NCI-H774 (cell line): Measurements from ENCODE around the gene HOGA1.
"Not testable (repeated sequence)": the region's sequence is repeated elsewhere in the genome, so short reads cannot be mapped to it uniquely, and the experiment has no call there.

Experiments
- DNase-seq: peaks from one replicate; lab custom pipeline; 2025; lab: John Stamatoyannopoulos, UW

Gene HOGA1

GRCh38 chr10:97611473-97611872, 27.3 kb downstream of the HOGA1 start:
- DNase-seq = no peak

GRCh38 chr10:97612386-97612785, 28.2 kb downstream of the HOGA1 start:
- no peak for DNase-seq

DNA sequence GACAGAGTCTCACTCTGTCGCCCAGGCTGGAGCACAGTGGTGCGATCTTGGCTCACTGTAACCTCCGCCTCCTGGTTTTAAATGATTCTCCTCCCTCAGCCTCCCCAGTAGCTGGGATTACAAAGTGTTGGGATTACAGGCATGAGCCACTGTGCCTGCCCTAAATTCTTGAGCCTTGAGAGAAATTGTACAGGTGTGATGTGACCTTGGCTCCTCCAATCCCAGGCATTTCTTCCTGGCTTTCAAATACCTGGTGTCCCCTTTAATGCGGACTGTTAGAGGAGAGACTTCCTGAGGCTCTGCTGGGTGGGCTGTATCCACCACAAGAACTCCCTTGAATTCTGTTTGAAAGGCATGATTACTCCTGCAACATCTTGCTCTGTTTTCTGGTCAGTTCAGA, 34.1 kb downstream of the HOGA1 start:
- DNase-seq = no peak

DNA sequence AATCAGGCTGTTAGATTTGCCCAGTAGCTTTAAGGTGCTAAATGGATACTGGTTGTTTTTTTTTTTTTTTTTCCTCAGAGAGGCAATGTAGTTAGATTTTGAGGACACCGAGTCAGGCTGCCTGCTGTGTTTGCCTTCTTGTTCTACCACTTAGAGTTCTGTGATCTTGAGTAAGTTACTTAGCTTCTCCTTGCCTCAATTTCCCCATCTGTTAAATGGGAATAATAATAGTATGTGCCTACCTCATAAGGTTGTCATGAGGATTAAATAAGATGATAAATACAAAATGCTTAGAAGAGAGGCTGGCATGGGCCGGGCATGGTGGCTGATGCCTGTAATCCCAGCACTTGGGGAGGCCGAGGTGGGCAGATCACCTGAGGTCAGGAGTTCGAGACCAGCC, 34.5 kb downstream of the HOGA1 start:
- no peak for DNase-seq

- DNase-seq = no peak
Measured at GRCh38 chr10:97623277-97623676, 39.1 kb downstream of the HOGA1 start.

GRCh38 chr10:97627731-97628130, 43.5 kb downstream of the HOGA1 start:
- no peak for DNase-seq

DNA sequence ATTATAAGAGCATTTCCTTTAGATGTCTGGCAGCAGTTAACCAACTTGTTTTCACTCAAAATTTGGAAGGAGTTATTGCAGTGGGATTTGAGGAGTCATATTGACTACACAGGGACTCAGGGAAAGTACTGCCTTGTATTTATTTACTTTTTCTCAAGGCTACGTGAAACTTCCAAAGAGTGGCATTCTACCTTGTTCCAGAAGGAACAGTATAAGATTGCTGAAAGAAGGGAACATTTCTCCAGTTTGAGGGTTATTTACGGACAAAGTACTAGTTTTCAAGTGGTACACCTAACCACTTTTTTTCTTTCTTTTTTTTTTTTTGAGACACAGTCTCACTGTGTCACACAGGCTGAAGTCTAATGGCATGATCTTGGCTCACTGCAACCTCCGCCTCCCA, 44.0 kb downstream of the HOGA1 start:
- no peak for DNase-seq

DNA sequence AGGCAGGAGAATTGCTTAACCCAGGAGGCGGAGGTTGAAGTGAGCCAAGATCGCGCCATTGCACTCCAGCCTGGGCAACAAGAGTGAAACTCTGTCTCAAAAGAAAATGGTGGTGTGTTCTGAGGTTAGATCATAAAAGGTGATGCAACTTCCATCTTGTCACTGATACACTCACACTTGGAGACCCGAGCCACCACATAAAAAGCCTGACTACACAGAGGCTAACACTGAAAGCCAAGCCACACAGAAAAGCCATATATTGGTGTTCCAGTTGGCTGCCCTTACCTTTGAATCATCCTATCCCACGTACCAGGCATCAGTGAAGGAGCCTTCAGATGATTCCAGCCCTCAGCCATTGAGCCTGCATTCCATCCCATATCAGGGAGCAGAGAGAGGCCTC, 45.1 kb downstream of the HOGA1 start:
- DNase-seq = no peak

GRCh38 chr10:97631098-97631497, 46.9 kb downstream of the HOGA1 start:
- no peak for DNase-seq

- DNase-seq = peak; percentile 76
Measured at GRCh38 chr10:97632949-97633884, 49.0 kb downstream of the HOGA1 start, which contains the start of gene MORN4. Gene MORN4, minus strand, starts transcription at chr10:97633500. Its CDS starts 13,847 bp downstream, at chr10:97619653.

- no peak for DNase-seq
Measured at GRCh38 chr10:97633921-97634320, 49.7 kb downstream of the HOGA1 start.

DNA sequence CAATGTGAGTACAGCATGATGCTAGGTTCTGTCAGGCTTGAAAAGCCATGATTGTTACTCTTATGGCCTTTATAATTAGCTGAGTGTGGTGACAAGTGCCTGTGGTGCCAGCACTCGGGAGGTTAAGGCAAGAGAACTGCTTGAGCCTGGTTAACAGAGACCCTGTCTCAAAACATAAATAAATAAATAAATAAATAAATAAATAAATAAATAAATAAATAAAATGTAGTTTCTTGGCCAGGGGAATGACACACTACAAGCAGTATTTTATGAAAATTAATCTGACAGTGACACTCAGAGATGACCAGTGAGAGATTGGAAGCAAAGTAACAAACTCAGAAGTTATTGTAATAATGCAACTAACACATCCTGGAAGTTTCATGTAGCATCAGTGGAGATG, 51.4 kb downstream of the HOGA1 start:
- DNase-seq = no peak

DNA sequence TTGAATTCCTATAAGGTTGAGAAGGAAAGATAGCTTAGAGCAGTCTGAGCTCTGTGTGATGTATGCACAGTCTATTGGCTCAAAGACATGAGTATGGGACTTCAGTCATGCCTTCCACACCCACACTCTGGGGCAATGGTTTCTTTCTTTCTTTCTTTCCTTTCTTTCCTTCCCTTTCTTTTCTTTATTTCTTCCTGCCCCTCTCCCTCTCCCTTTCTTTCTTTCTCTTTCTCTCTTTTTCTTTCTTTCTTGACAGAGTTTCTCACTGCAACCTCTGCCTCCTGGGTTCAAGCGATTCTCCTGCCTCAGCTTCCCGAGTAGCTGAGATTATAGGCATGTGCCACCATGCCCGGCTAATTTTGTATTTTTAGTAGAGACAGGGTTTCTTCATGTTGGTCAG, 54.9 kb downstream of the HOGA1 start:
- DNase-seq = not testable (repeated sequence)

DNA sequence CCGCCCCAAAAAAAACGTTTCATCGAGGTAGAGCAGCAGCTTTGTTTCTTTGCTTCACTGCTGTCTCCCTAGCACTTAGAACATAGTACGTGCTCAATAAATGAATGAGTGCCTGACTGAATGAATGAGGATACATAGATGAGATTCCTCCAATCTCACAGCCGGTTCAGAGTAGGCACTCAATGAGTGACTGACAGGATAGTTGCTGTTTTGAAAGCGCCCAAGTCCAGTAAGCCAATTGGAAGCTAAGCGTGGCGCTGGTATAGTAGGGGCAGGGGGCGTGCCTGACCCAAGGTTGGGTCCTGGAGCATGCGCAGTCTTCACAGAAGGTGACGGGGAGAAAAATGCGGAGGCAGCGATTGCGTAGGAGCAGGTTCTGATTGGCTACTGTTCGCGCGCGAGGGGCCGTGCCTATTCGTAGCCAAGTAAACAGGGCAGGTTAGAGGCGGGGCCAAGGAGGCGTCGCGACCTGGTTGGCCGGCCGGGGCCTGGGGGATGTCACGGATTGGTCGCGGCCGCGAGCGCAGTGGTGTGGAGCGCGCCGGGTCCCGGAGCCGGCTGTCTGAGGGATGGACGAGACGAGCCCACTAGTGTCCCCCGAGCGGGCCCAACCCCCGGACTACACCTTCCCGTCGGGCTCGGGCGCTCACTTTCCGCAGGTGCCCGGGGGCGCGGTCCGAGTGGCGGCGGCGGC, 56.1 kb downstream of the HOGA1 start, which contains the start of gene PI4K2A:
Gene PI4K2A, plus strand, starts transcription at position 498 of the 694 bp plus-strand sequence. Its CDS starts 72 bp downstream, at position 570.
- peak; percentile 90 for DNase-seq

DNA sequence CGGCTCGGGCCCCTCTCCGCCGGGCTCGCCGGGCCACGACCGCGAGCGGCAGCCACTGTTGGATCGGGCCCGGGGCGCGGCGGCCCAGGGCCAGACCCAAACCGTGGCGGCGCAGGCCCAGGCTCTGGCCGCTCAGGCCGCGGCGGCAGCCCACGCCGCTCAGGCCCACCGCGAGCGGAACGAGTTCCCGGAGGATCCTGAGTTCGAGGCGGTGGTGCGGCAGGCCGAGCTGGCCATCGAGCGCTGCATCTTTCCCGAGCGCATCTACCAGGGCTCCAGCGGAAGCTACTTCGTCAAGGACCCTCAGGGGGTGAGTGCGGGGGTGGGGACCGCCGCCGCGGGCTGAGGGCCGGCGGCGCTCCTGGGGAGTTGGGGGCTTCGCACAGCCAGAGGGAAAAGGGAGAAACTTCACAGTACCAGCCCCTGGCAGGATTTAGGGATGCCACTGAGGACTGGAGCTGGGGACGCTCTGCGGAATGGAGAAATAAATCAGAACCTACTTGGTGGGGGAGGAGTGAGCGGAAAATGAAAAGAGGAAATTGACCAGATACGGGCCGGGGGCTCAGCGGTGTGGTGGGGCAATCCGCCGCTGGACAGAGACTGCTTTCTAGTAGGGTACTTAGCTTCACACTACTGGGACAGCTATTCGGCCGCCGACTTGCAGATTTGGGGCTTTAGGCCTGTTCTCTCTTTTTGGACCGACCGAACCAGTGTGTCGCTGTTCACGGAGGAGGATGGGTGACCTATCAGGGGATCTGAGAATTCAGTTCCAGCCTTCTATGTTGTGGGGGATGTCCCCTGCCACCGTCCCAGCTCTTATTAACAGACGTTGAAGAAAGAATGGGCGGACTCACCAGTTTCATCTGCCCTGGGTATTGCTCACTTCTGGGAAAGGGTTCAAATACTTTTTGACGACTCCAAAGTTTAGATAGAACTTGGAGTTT, 57.0 kb downstream of the HOGA1 start:
- no peak for DNase-seq

DNA sequence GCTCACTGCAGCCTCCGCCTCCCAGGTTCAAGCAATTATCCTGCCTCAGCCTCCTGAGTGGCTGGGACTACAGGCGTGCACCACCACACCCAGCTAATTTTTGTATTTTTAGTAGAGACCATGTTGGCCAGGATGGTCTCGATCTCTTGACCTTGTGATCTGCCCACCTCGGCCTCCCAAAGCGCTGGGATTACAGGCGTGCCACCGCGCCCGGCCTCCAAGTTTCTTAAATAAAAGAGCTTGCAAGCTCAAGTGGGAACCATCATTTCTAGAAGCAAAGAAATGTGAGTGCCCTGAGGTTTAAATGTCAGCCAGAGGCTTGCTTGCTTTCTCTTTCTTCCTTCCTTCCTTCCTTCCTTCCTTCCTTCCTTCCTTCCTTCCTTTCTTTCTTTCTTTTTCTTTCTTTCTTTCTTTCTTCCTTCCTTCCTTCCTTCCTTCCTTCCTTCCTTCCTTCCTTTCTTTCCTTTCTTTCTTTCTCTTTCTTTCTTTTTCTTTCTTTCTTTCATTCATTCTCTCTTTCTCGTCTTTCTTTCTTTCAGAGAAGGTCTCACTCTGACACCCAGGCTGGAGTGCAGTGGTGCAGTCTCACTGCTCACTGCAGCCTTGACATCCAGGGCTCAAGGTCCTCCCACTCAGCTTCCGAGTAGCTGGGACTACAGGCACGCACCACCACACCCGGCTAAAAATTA, 58.4 kb downstream of the HOGA1 start:
- not testable (repeated sequence) for DNase-seq

DNA sequence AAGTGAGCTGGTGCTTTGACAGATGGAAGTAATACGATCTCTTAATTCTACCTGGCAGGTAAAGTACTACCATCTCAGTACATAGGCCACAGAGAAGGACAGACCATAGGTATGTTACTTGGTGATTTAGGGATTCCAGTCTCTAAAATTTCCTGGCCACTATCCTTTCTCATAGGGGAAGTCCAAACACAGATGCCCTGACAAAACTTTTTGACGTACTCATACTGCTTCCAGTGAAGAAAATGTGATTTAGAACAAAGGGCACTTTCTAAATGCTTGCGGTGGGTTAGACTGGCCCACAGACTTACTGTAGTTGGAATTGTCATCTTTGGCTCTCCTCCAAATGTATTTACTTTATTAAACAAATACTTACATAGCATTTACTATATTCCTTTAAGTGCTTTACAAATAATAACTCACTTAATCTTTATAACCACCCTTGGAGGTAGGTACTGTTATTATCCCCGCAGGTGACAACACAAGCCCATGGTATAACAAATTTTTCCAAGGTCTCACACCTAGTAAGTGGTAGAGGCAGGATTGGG, 59.3 kb downstream of the HOGA1 start:
- no peak for DNase-seq

GRCh38 chr10:97644936-97645335, 60.7 kb downstream of the HOGA1 start:
- no peak for DNase-seq

DNA sequence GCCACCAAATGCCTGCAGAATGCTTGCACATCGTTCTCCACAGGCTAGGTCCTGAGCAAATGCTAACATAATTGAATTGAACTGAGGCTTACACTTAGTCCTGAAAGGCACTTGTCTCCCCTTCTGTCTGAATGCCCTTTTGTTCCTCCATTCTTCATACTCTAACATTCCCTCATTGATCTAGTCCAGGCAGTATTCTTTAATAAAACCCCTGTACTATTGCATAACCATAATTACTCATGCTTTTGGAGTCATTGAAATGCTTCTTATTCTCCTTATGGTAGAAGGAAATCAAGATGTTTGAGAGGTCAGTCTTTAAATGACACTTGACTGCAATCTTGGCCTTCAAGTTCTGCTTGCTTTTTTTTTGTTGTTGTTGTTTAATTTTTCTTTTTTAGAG, 63.4 kb downstream of the HOGA1 start:
- DNase-seq = no peak

GRCh38 chr10:97648562-97649404, 64.6 kb downstream of the HOGA1 start:
- DNase-seq = no peak
